Right ventricle myocardium inferior (tissue), 1 donor: Measurements from ENCODE around the gene CCDC85B. TPM values are rescaled to one million over a fixed set of nuclear protein-coding genes. Genes with fewer than 3 reads are reported as not detected.

Source experiments
- ATAC-seq: fragments of 200-7000 bp; cut with Tn5 transposase; one replicate; pipeline ENCODE4 v1.9.1; 2020; ENCODE audit warnings: mild to moderate bottlenecking, moderate library complexity
- DNase-seq: peaks from one replicate; pipeline ENCODE4 v3.0.0; 2021; ENCODE audit errors: missing footprints
- intact Hi-C: fragments of 100-400 bp; cut with DNase I; formaldehyde crosslinking; loops from one replicate; pipeline ENCODE4 v1.11.0; 2022
- total RNA-seq: library from RNA; stranded (reverse); fragmentation: NEBNext Ultra II Directional; extraction: Animal tissue kit (Norgen Biotek cat#: 25700); gene quantifications from one replicate; pipeline ENCODE4 v1.2.1, GENCODE V29; 2021
- donor health status: DM: no; HTN: yes; CAD: no; lungs with severe emphysema.

CCDC85B gene
- total RNA-seq, 1 donor from 2014 or later = 29.6 TPM

GRCh38 chr11:65863889-65864705, 26.4 kb upstream of the CCDC85B start:
- DNase-seq (peak; percentile 58), ATAC-seq (no peak)
- intact Hi-C loops = no loop called here

GRCh38 chr11:65864706-65865471, 25.6 kb upstream of the CCDC85B start:
- intact Hi-C loops = no loop called here
- no peak for ATAC-seq
- peak; percentile 45 for DNase-seq

GRCh38 chr11:65865550-65866172, 24.8 kb upstream of the CCDC85B start:
- intact Hi-C loops = no loop called here
- peak; percentile 25 for DNase-seq
- no peak for ATAC-seq

DNA sequence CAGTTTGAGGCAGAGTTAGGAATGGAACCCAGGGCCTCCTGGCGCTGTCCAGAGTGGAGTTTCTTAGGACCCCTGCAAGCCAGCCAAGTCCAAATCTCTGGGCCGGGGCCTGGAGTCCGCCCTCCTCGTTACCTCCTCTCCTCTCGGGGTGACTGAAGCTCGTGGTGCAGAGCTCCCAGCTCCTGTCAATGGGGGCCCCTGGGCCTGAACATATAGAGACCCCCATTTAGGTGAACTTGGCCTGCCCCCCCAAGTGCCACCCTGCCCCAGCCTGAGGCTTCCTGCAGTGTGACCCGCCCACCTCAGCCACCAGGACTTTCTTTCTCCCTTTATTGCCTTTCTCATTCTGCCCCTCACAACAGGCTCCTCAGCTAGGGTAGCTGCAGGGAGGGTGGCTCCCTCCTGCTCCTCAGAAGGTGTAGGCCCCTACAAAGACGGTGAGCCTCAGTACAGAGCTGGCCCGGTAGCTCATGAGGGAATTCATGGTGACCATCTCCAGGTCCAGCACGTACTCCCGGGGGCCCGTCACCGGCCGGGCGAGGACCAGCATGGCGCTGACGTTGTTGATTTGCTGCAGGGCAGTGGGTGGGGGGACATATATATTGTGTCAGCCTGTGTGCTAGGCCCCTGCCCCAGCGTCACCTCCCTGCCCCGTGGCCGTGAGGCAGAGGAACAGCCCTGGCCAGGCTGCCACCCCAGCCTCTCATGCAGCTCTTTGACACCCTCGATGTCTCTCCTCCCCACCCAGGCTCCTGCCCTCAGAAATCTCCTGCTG, 23.8 kb upstream of the CCDC85B start:
- ATAC-seq (no peak), DNase-seq (peak; percentile 17)
- intact Hi-C loops = no loop called here

DNA sequence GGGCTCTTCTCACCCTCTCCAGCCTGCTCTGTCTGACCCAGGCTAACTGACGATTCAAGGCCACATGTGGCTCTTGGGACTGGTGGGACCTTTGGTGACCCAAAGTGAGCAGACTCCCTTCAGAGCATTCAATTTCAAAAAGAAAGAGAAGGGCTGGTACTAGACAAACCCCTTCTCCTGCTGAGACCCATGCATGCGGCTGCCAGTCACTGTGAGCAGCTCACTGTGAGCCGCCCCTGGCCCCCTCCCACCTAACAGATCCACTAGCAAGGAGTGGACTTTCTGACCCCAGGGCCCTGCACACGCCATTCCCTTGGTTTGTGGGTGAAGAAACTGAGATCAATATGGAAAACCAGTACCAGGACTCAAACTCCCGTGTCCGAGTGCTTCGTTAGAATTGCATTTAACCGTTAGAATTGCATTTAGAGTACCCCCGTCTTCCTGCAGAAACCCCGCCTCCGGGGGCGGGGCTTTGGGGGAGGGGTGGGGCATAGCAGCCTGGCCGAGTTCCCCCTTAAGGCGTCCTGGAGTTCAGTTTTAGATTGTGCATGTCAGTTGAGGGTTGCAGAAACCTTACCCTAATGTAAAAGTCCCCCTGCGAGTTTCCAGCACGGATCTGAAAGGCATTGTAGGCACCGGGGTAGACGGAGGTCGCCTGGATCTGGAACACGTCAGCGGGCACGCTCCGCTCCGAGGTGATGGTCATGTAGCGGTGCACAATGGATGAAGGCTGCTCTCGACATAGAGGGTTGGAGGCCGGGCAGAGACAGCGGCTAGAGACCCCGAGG, 23.0 kb upstream of the CCDC85B start:
- ATAC-seq (no peak), DNase-seq (peak; percentile 59)
- intact Hi-C loops = no loop called here

GRCh38 chr11:65868076-65868667, 22.3 kb upstream of the CCDC85B start:
- intact Hi-C loops = no loop called here
- no peak for ATAC-seq
- DNase-seq = peak; percentile 64

GRCh38 chr11:65868907-65869306, 21.6 kb upstream of the CCDC85B start:
- intact Hi-C loops = no loop called here
- DNase-seq (no peak), ATAC-seq (no peak)

- intact Hi-C loops = no loop called here
- no peak for ATAC-seq
- peak; percentile 57 for DNase-seq
Observed at GRCh38 chr11:65869643-65870306, 20.7 kb upstream of the CCDC85B start.

GRCh38 chr11:65870307-65870658, 20.2 kb upstream of the CCDC85B start:
- ATAC-seq (no peak), DNase-seq (no peak)
- intact Hi-C loops = no loop called here

GRCh38 chr11:65870706-65871681, 19.5 kb upstream of the CCDC85B start:
- no peak for ATAC-seq
- DNase-seq = peak; percentile 73
- intact Hi-C loops = no loop called here

GRCh38 chr11:65871811-65872548, 18.5 kb upstream of the CCDC85B start:
- ATAC-seq (peak; percentile 1), DNase-seq (peak; percentile 45)
- intact Hi-C loops = no loop called here

DNA sequence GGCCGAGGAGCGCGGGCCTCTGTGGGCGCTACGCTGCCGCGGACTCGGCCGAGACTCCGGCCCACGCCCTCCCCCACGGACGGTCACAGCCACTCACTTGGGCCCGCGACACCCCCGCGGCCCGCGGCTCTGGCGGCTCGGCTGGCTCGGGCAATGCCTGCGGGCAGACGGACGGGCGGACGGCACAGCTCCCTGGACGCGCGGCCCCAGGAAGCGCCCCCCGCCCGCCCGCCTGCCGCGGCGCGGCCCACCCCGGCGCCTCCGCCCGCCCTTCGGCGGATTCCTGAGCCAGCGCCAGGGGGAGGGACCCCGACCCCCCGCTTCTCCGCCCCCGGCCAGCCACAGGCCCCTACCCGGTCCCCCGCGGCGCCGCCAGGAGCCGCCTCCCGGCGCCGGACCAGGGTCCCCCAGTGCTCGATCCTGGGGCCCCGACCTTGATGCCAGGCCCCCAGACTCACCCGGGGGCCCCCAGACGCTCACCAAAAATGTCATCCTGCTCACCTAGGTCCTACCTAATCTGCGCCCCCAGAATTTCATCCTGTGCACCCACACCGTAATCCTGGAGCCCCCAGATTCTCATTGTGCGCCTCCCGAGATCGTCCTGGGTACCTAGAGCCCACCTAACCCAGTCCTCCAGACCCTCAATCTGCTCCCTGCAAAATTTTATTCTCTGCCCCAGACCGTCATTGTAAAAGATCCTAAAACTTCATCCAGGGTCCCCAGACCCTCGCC, 17.7 kb upstream of the CCDC85B start, which contains the start of gene EFEMP2:
Gene EFEMP2, minus strand, starts transcription at position 215 of the 732 bp plus-strand sequence. CDS start 446 bp downstream, outside the sequence.
- DNase-seq = peak; percentile 79
- ATAC-seq = peak; percentile 43
- intact Hi-C loops = loop anchor here (1.0 kb wide), 1 partner anchor 12 kb away; the partner anchor contains the start of gene MUS81

- intact Hi-C loops = loop anchor here (1.0 kb wide), 1 partner anchor 13 kb away; the partner anchor contains the start of gene MUS81
- peak; percentile 96 for ATAC-seq
- DNase-seq = peak; percentile 98
Observed at GRCh38 chr11:65873318-65874156, 16.9 kb upstream of the CCDC85B start.

GRCh38 chr11:65879617-65880016, 10.9 kb upstream of the CCDC85B start, which contains the start of gene CTSW:
TSS of gene CTSW (plus strand) at chr11:65879837. CDS start at chr11:65879855, 18 bp downstream.
- ATAC-seq = no peak
- intact Hi-C loops = no loop called here
- peak; percentile 62 for DNase-seq
